ENCODE results near the gene C4orf50. TPM values are rescaled to one million over a fixed set of nuclear protein-coding genes. Genes with fewer than 3 reads are reported as not detected.

The C4orf50 gene
- total and polyA plus RNA-seq, 2 of the 13 experiments (the other 11 are each of a cell fraction or from before 2014, with no cell fraction given), result not detected

- BruUV-seq (replicated peaks), result no TSS peak
- ChIA-PET POLR2A (no interaction called here), CTCF (ENCODE audit: low intra/inter-chr PET ratio, low total read pairs) (no interaction called here)
- Histone ChIP-seq H3K4me1 (ENCODE audit: insufficient read depth, low read length) (0 out of 2 replicates have a peak, but pooled peaks cover 6% of the 10 kb centered on the region), H3K27me3 (ENCODE audit: control insufficient read depth in 1 of 2, insufficient read depth in 2 of 2, low read length in 2 of 2) (peaks cover 12 to 68% of the 10 kb centered on the region in 2 experiments), H3K79me2 (ENCODE audit: insufficient read depth, low read length) (no peaks in the 10 kb centered on the region), H3K4me2 (ENCODE audit: low read depth, low read length) (no peak overlapping the region), H3K9ac (ENCODE audit: insufficient read depth, low read depth, low read length) (no peak overlapping the region), H2AFZ (ENCODE audit: low read length) (no peak overlapping the region), H3K36me3 (replicated peaks in 1 of 2; ENCODE audit: control insufficient read depth in 1 of 2, insufficient read depth in 2 of 2, low read length in 2 of 2) (no peaks in the 10 kb centered on the region; a peak in 1 of 5 replicates), H3K9me3 (ENCODE audit: low read length) (no peaks in the 10 kb centered on the region), H4K20me1 (ENCODE audit: insufficient read depth, low read length) (no peaks in the 10 kb centered on the region), H3K4me3 (replicated peaks in 1 of 3; ENCODE audit: insufficient read depth in 1 of 3, low read depth in 2 of 3, low read length in 3 of 3) (no peak overlapping the region), H3K27ac (ENCODE audit: extremely low read length, insufficient read depth, low read length) (no peak overlapping the region)
- in situ Hi-C loops (cut with HindIII; ENCODE audit: extremely low pct_ligation_motif_present, low pct_unique_long_range_greater_than_20kb), result no loop called here
- intact Hi-C loops (cut with micrococcal nuclease; ENCODE audit: unreplicated experiment), result no loop called here
- FAIRE-seq, result no peak
- 12% methylated on average over 10 of the region's 15 CpGs for WGBS (ENCODE audit: low lambda C conversion rate)
- DNase-seq (ENCODE audit: low spot score), result no peak
- ATAC-seq, result no peak
- TF ChIP-seq ZNF703 (CRISPR knock-in tag; IDR thresholded peaks at IDR 0.05; ENCODE audit: borderline replicate concordance), result no peak
- TF ChIP-seq THRA (CRISPR knock-in tag; IDR thresholded peaks at IDR 0.05; ENCODE audit: borderline replicate concordance), result no peak
- no peak for TF ChIP-seq ZNF597 (CRISPR knock-in tag; IDR thresholded peaks at IDR 0.05)
- no peak for TF ChIP-seq ZNF280B (CRISPR knock-in tag; IDR thresholded peaks at IDR 0.05; ENCODE audit: borderline replicate concordance)
- no peak for TF ChIP-seq KLF15 (CRISPR knock-in tag; IDR thresholded peaks at IDR 0.05; ENCODE audit: borderline replicate concordance)
- no peak for TF ChIP-seq KDM5A (IDR thresholded peaks at IDR 0.05; ENCODE audit: borderline replicate concordance, low read length)
- no peak for TF ChIP-seq ZNF784 (CRISPR knock-in tag; IDR thresholded peaks at IDR 0.05; ENCODE audit: borderline replicate concordance)
- TF ChIP-seq ZNF646 (CRISPR knock-in tag; IDR thresholded peaks at IDR 0.05), result no peak
- TF ChIP-seq ZNF350 (CRISPR knock-in tag; IDR thresholded peaks at IDR 0.05; ENCODE audit: borderline replicate concordance, low read depth), result no peak
- no peak for TF ChIP-seq MIER2 (CRISPR knock-in tag; IDR thresholded peaks at IDR 0.05)
- TF ChIP-seq ZEB1 (IDR thresholded peaks at IDR 0.05; ENCODE audit: insufficient replicate concordance, low read depth), result no peak
- no peak for TF ChIP-seq ZMYM3 (CRISPR knock-in tag; IDR thresholded peaks at IDR 0.05)
Measured at GRCh38 chr4:5958199-5958735, 60.0 kb downstream of the C4orf50 start.

All from HepG2 (cell line).